Measurements from ENCODE around the gene PTPN14. TPM values are rescaled to one million over a fixed set of nuclear protein-coding genes. Genes with fewer than 3 reads are reported as not detected.

Gene PTPN14
- total RNA-seq, 4 donors from 2014 or later, result 4.5 to 9.7 (median 7.1) TPM

- 70 to 78% methylated on average over 5 to 9 of the region's 9 CpGs for WGBS, 2 donors (ENCODE audit: low coverage in 1 of 2)
- in situ Hi-C loops (cut with MboI; ENCODE audit: low pct_ligation_motif_present in 1 of 4, low pct_unique_long_range_greater_than_20kb in 1 of 4, low sequenced_read_pairs in 3 of 4) (no loop called here), intact Hi-C loops (cut with DNase I; ENCODE audit: low total_unique reads) (no loop called here)
- TF ChIP-seq POLR2AphosphoS5 (IDR thresholded peaks at IDR 0.05), result no peak
- no peak for TF ChIP-seq POLR2A (IDR thresholded peaks at IDR 0.05)
- TF ChIP-seq CTCF (IDR thresholded peaks at IDR 0.05), result no peak
- no peak for TF ChIP-seq EP300 (IDR thresholded peaks at IDR 0.05; ENCODE audit: low read depth)
- Histone ChIP-seq H3K36me3 (no peaks in the 10 kb centered on the region), H3K27ac (no peak overlapping the region), H3K4me3 (no peak overlapping the region), H3K9me3 (no peaks in the 10 kb centered on the region), H3K4me1 (peaks cover 0 to 26% (median 12%) of the 10 kb centered on the region in 4 donors), H3K27me3 (no peaks in the 10 kb centered on the region)
- DNase-seq, result no peak
These were observed 37.2 kb downstream of the PTPN14 start for GRCh38 chr1:214514032-214514818.

- Histone ChIP-seq H3K9me3 (no peaks in the 10 kb centered on the region), H3K4me1 (peaks cover 0 to 26% (median 12%) of the 10 kb centered on the region in 4 donors), H3K27me3 (no peaks in the 10 kb centered on the region), H3K4me3 (no peak overlapping the region), H3K27ac (no peak overlapping the region), H3K36me3 (no peaks in the 10 kb centered on the region)
- intact Hi-C loops (cut with DNase I; ENCODE audit: low total_unique reads), result no loop called here
- TF ChIP-seq EP300 (IDR thresholded peaks at IDR 0.05; ENCODE audit: low read depth) (no peak), POLR2A (IDR thresholded peaks at IDR 0.05) (no peak), POLR2AphosphoS5 (IDR thresholded peaks at IDR 0.05) (no peak), CTCF (IDR thresholded peaks at IDR 0.05) (no peak)
- 83 to 84% methylated on average over 5 of the region's 5 CpGs for WGBS, 2 donors (ENCODE audit: low coverage in 1 of 2)
- in situ Hi-C loops (cut with MboI; ENCODE audit: low pct_ligation_motif_present in 1 of 4, low pct_unique_long_range_greater_than_20kb in 1 of 4, low sequenced_read_pairs in 3 of 4), result no loop called here
- DNase-seq, result no peak
These were observed 38.0 kb downstream of the PTPN14 start for GRCh38 chr1:214513394-214513793.

- Histone ChIP-seq H3K9me3 (no peaks in the 10 kb centered on the region), H3K4me1 (peaks cover 0 to 26% (median 13%) of the 10 kb centered on the region in 4 donors), H3K36me3 (no peaks in the 10 kb centered on the region), H3K27me3 (no peaks in the 10 kb centered on the region), H3K4me3 (no peak overlapping the region), H3K27ac (no peak overlapping the region)
- TF ChIP-seq POLR2A (IDR thresholded peaks at IDR 0.05) (no peak), POLR2AphosphoS5 (IDR thresholded peaks at IDR 0.05) (no peak), CTCF (IDR thresholded peaks at IDR 0.05) (no peak)
- intact Hi-C loops (cut with DNase I; ENCODE audit: low total_unique reads), result no loop called here
- WGBS, 2 donors (ENCODE audit: low coverage in 1 of 2), result 75 to 100% methylated on average over 1 of the region's 1 CpG
- DNase-seq, result no peak
- in situ Hi-C loops (cut with MboI; ENCODE audit: low pct_ligation_motif_present in 1 of 4, low pct_unique_long_range_greater_than_20kb in 1 of 4, low sequenced_read_pairs in 3 of 4), result no loop called here
These were observed 39.8 kb downstream of the PTPN14 start for GRCh38 chr1:214511639-214511998.

- no peak for DNase-seq
- no peak for TF ChIP-seq EP300 (IDR thresholded peaks at IDR 0.05; ENCODE audit: low read depth)
- TF ChIP-seq POLR2AphosphoS5 (IDR thresholded peaks at IDR 0.05), result no peak
- no peak for TF ChIP-seq CTCF (IDR thresholded peaks at IDR 0.05)
- TF ChIP-seq POLR2A (IDR thresholded peaks at IDR 0.05), result no peak
- whole genome bisulfite sequencing, 2 donors (ENCODE audit: low coverage in 1 of 2), result 64 to 81% methylated on average over 5 to 6 of the region's 6 CpGs
- in situ Hi-C loops (cut with MboI; ENCODE audit: low pct_ligation_motif_present in 1 of 4, low pct_unique_long_range_greater_than_20kb in 1 of 4, low sequenced_read_pairs in 3 of 4) (no loop called here), intact Hi-C loops (cut with DNase I; ENCODE audit: low total_unique reads) (no loop called here)
- Histone ChIP-seq H3K9me3 (no peaks in the 10 kb centered on the region), H3K4me1 (peaks cover 0 to 26% (median 15%) of the 10 kb centered on the region in 4 donors), H3K36me3 (no peaks in the 10 kb centered on the region), H3K27me3 (no peaks in the 10 kb centered on the region), H3K27ac (no peak overlapping the region), H3K4me3 (no peak overlapping the region)
These were observed 40.3 kb downstream of the PTPN14 start for GRCh38 chr1:214510914-214511638.

Measured in transverse colon (tissue), 4 donors.